Breast epithelium (tissue), 3 donors: ENCODE data around the gene SCAF8.

Source experiments
- CTCF ChIP-seq, 3 donors: fragments of 450-650 bp; IDR thresholded peaks; one replicate each; pipeline ENCODE4 v1.5.1; 2016 to 2017; ENCODE audit warnings: antibody characterized with exemption in 3 of 3, mild to moderate bottlenecking in 3 of 3, moderate library complexity in 3 of 3
- POLR2A ChIP-seq: fragments of 450-650 bp; IDR thresholded peaks from one replicate; pipeline ENCODE4 v1.6.1; 2016; ENCODE audit warnings: antibody characterized with exemption, mild to moderate bottlenecking, moderate library complexity

DNA sequence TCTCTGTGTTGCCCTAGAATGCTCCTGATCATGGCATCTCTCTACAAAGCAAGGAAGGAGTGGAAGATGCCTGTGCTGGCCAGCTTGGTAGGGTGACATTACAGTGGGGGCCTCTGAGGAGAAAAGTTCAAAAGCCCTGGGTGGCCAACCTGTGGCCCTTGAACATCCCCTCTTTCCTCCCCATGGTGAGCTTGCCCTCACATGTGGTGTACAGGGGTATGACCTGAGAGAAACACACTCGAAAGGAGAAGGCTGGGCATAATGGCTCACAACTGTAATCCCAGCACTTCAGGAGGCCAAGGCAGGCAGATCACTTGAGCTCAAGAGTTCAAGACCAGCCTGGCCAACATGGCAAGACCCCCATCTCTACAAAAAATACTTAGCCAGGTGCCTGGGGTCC, 36.6 kb upstream of the SCAF8 start:
- TF ChIP-seq POLR2A (no peak), CTCF (IDR thresholded peaks at IDR 0.05) (no peak)
